Uterus (tissue), 4 donors: Measurements from ENCODE around the gene ZDHHC7. TPM values are rescaled to one million over a fixed set of nuclear protein-coding genes. Genes with fewer than 3 reads are reported as not detected.
A peak's percentile ranks its signal among the peaks of the same experiment; 100 is the strongest.

Experiments
- DNase-seq, 2 donors: peaks; one replicate each; pipeline ENCODE4 v3.0.0-alpha.2; 2019 to 2020
- H3K27ac ChIP-seq, 2 donors: fragments of 200-600 bp; sonication (generic); 1 replicate in 1 of 2; 2 replicates in 1 of 2; pipeline ENCODE4 v1.5.1; 2016 to 2018
- H3K27me3 ChIP-seq, 2 donors: fragments of 200-600 bp; sonication (generic); one replicate each; pipeline ENCODE4 v1.5.1; 2018 to 2019; ENCODE audit warnings: control low read depth in 1 of 2
- H3K36me3 ChIP-seq, 2 donors: fragments of 200-600 bp; sonication (generic); one replicate each; pipeline ENCODE4 v1.5.1; 2019; ENCODE audit warnings: control low read depth in 1 of 2
- H3K4me1 ChIP-seq, 2 donors: fragments of 200-600 bp; sonication (generic); one replicate each; pipeline ENCODE4 v1.5.1; 2018 to 2019; ENCODE audit warnings: control low read depth in 1 of 2
- H3K4me3 ChIP-seq, 2 donors: fragments of 200-600 bp; sonication (generic); 1 replicate in 1 of 2; 2 replicates in 1 of 2; pipeline ENCODE4 v1.5.1; 2018 to 2019; ENCODE audit warnings: mild to moderate bottlenecking in 1 of 2
- H3K9me3 ChIP-seq, 2 donors: fragments of 200-600 bp; sonication (generic); one replicate each; pipeline ENCODE4 v1.5.1; 2019; ENCODE audit warnings: control low read depth in 1 of 2
- CTCF ChIP-seq, 4 experiments: fragments of 200-600 bp in 2 of 4; fragments of 450-650 bp in 2 of 4; sonication (generic) in 2 of 4; IDR thresholded peaks; one replicate each; pipeline ENCODE4 v1.5.1; 2016 to 2019; ENCODE audit warnings: antibody characterized with exemption in 4 of 4, mild to moderate bottlenecking in 2 of 4, moderate library complexity in 1 of 4
- POLR2A ChIP-seq, 2 donors: fragments of 450-650 bp; IDR thresholded peaks; one replicate each; pipeline ENCODE4 v1.6.1; 2016; ENCODE audit warnings: antibody characterized with exemption in 2 of 2, mild to moderate bottlenecking in 1 of 2, moderate library complexity in 1 of 2
- intact Hi-C: fragments of 100-400 bp; cut with DNase I; formaldehyde crosslinking; loops from one replicate; pipeline ENCODE4 v1.15.1; 2023; ENCODE audit warnings: low total_unique reads
- total RNA-seq, 4 donors: library from RNA; depleted of rRNA in 3 of 4; stranded (reverse); fragments of >200 nt in 3 of 4; gene quantifications; one replicate each; pipeline versions ENCODE4 v1.1.0 to v1.2.4, GENCODE V29; 2014 to 2023
- donor health status: DM: yes; HTN: yes; CAD: no.

ZDHHC7 gene
- total RNA-seq, 4 donors from 2014 or later = 16.5 to 50.2 (median 39.1) TPM

- Histone ChIP-seq H3K4me3 (no peak overlapping the region), H3K4me1 (peaks cover 0 to 9% of the 10 kb centered on the region in 2 donors), H3K9me3 (no peaks in the 10 kb centered on the region), H3K27me3 (no peaks in the 10 kb centered on the region), H3K36me3 (no peaks in the 10 kb centered on the region), H3K27ac (peak overlapping the region; percentile 27 to 49)
- intact Hi-C loops = no loop called here
- TF ChIP-seq CTCF (IDR thresholded peaks at IDR 0.05) (no peak), POLR2A (IDR thresholded peaks at IDR 0.05) (no peak)
- no peak for DNase-seq
Observed at GRCh38 chr16:84937196-84938005, 73.9 kb downstream of the ZDHHC7 start.

- peaks cover 0 to 10% of the 10 kb centered on the region in 2 donors for H3K4me1 ChIP-seq
- no peaks in the 10 kb centered on the region for H3K9me3 ChIP-seq
- peak overlapping the region; percentile 77 for H3K27ac ChIP-seq
- H3K27me3 ChIP-seq = no peaks in the 10 kb centered on the region
- DNase-seq = peak; percentile 72 to 76
- TF ChIP-seq CTCF (IDR thresholded peaks at IDR 0.05) (no peak), POLR2A (IDR thresholded peaks at IDR 0.05) (no peak)
- no peak overlapping the region for H3K4me3 ChIP-seq
- H3K36me3 ChIP-seq = no peaks in the 10 kb centered on the region
- intact Hi-C loops = no loop called here
Observed at GRCh38 chr16:84933774-84934631, 77.3 kb downstream of the ZDHHC7 start.

GRCh38 chr16:84932681-84933080 is 78.7 kb downstream of the ZDHHC7 start:
- intact Hi-C loops = no loop called here
- no peaks in the 10 kb centered on the region for H3K36me3 ChIP-seq
- no peak overlapping the region for H3K4me3 ChIP-seq
- no peaks in the 10 kb centered on the region for H3K9me3 ChIP-seq
- no peaks in the 10 kb centered on the region for H3K27me3 ChIP-seq
- peaks cover 0 to 19% of the 10 kb centered on the region in 2 donors for H3K4me1 ChIP-seq
- peak overlapping the region in 1 of 2 donors; percentile 77 for H3K27ac ChIP-seq
- no peak for DNase-seq
- TF ChIP-seq CTCF (IDR thresholded peaks at IDR 0.05) (no peak), POLR2A (IDR thresholded peaks at IDR 0.05) (no peak)

GRCh38 chr16:84931506-84931905 is 79.8 kb downstream of the ZDHHC7 start:
- H3K9me3 ChIP-seq = no peaks in the 10 kb centered on the region
- TF ChIP-seq CTCF (IDR thresholded peaks at IDR 0.05) = no peak
- TF ChIP-seq POLR2A (IDR thresholded peaks at IDR 0.05) = no peak
- no peak overlapping the region for H3K27ac ChIP-seq
- no peak overlapping the region for H3K4me3 ChIP-seq
- intact Hi-C loops = no loop called here
- peaks cover 0 to 19% of the 10 kb centered on the region in 2 donors for H3K4me1 ChIP-seq
- H3K36me3 ChIP-seq = no peaks in the 10 kb centered on the region
- no peaks in the 10 kb centered on the region for H3K27me3 ChIP-seq
- peak in 1 of 2 donors; percentile 19 for DNase-seq

- DNase-seq = no peak
- no peak overlapping the region for H3K27ac ChIP-seq
- H3K36me3 ChIP-seq = no peaks in the 10 kb centered on the region
- TF ChIP-seq POLR2A (IDR thresholded peaks at IDR 0.05) = no peak
- TF ChIP-seq CTCF (IDR thresholded peaks at IDR 0.05) = no peak
- H3K4me3 ChIP-seq = no peak overlapping the region
- H3K9me3 ChIP-seq = no peaks in the 10 kb centered on the region
- peaks cover 0 to 19% of the 10 kb centered on the region in 2 donors for H3K4me1 ChIP-seq
- no peaks in the 10 kb centered on the region for H3K27me3 ChIP-seq
- intact Hi-C loops = no loop called here
Observed at GRCh38 chr16:84931107-84931494, 80.2 kb downstream of the ZDHHC7 start.
